Panc1 (cell line): ENCODE results near the gene MRPS27. TPM values are rescaled to one million over a fixed set of nuclear protein-coding genes. Genes with fewer than 3 reads are reported as not detected.

Experiments
- ATAC-seq: fragments of 200-7000 bp; cut with Tn5 transposase; 2 replicates; pipeline ENCODE4 v1.9.1; 2020; ENCODE audit warnings: mild to moderate bottlenecking, moderate library complexity
- BruUV-seq: library from RNA; stranded (reverse); fragments of 400-500 nt; replicated peaks from 2 replicates; lab custom pipeline; 2021; lab: Mats Ljungman, UMichigan
- CTCF ChIA-PET: fragments of 300-600 bp; sonication (Branson Sonifier 250); formaldehyde crosslinking; loops from one replicate; lab custom pipeline; 2022; ENCODE audit warnings: antibody characterized with exemption; lab: Charles Lee
- POLR2A ChIA-PET: fragments of 300-600 bp; sonication (Branson Sonifier 250); formaldehyde crosslinking; loops from one replicate; lab custom pipeline; 2022; ENCODE audit warnings: antibody characterized with exemption; lab: Charles Lee
- DNase-seq: peaks from one replicate; pipeline ENCODE4 v3.0.0-alpha.2; 2010; ENCODE audit warnings: low read depth, low spot score
- H3K27ac ChIP-seq: 2 replicates; pipeline ENCODE4 v1.5.1; 2011; ENCODE audit warnings: mild to moderate bottlenecking, low read length, inconsistent platforms
- H3K27me3 ChIP-seq: fragments of 200-500 bp; sonication (Bioruptor generic); 2 replicates; pipeline ENCODE4 v1.6.0; 2014; ENCODE audit warnings: low read length, inconsistent platforms; ENCODE audit not compliant: control insufficient read depth, insufficient read depth
- H3K36me3 ChIP-seq: fragments of 200-500 bp; sonication (Bioruptor generic); 2 replicates; pipeline ENCODE4 v1.5.1; 2014; ENCODE audit warnings: inconsistent platforms, mild to moderate bottlenecking, low read length, moderate library complexity; ENCODE audit not compliant: control insufficient read depth, insufficient read depth
- H3K4me1 ChIP-seq: 2 replicates; pipeline ENCODE4 v1.5.1; 2011; ENCODE audit warnings: inconsistent platforms, mild to moderate bottlenecking, low read length, moderate library complexity; ENCODE audit not compliant: control insufficient read depth, insufficient read depth
- H3K4me3 ChIP-seq, 2 experiments: 2 replicates each; pipeline ENCODE4 v1.5.1; 2011 to 2012; ENCODE audit warnings: low read depth in 2 of 2, low read length in 2 of 2, mild to moderate bottlenecking in 2 of 2, inconsistent platforms in 1 of 2, moderate library complexity in 1 of 2
- H3K9me3 ChIP-seq: fragments of 200-500 bp; sonication (Bioruptor generic); 2 replicates; pipeline ENCODE4 v1.5.1; 2014; ENCODE audit warnings: low read depth, mild to moderate bottlenecking, inconsistent platforms, low read length, moderate library complexity; ENCODE audit not compliant: control insufficient read depth, insufficient read depth
- CTCF ChIP-seq: fragments of 450-650 bp; IDR thresholded peaks from 2 replicates; pipeline ENCODE4 v1.5.1; 2017; ENCODE audit warnings: mild to moderate bottlenecking
- POLR2AphosphoS5 ChIP-seq: IDR thresholded peaks from 2 replicates; pipeline ENCODE4 v1.6.1; 2012; ENCODE audit warnings: mild to moderate bottlenecking, low read depth, low read length, moderate library complexity
- REST ChIP-seq, 2 experiments: IDR thresholded peaks; 2 replicates each; pipeline ENCODE4 v1.6.1; 2011 to 2012; ENCODE audit warnings: low read depth in 2 of 2, control low read depth in 1 of 2, low read length in 1 of 2, mild to moderate bottlenecking in 1 of 2, moderate library complexity in 1 of 2; ENCODE audit not compliant: insufficient read depth in 1 of 2
- SIN3A ChIP-seq: IDR thresholded peaks from 2 replicates; pipeline ENCODE4 v1.6.1; 2012; ENCODE audit warnings: low read depth, mild to moderate bottlenecking, low read length, moderate library complexity, borderline replicate concordance; ENCODE audit not compliant: insufficient read depth
- TCF7L2 ChIP-seq: IDR thresholded peaks from 2 replicates; pipeline ENCODE4 v1.6.1; 2011; ENCODE audit warnings: mild to moderate bottlenecking, low read depth, low read length, inconsistent platforms
- in situ Hi-C: cut with HindIII; loops from 2 replicates; pipeline ENCODE4 v1.10.0; 2016; ENCODE audit warnings: low sequenced_read_pairs, low pct_unique_long_range_greater_than_20kb
- intact Hi-C: fragments of 100-400 bp; cut with micrococcal nuclease; formaldehyde crosslinking; loops from one replicate; pipeline ENCODE4 v1.10.0; 2022; ENCODE audit not compliant: unreplicated experiment
- total RNA-seq: library from RNA; stranded (reverse); gene quantifications from one replicate; pipeline ENCODE4 v1.2.1, GENCODE V29; 2021; ENCODE audit not compliant: unreplicated experiment

MRPS27 gene
- total RNA-seq, 1 experiment from 2014 or later, result 67.2 TPM

- intact Hi-C loops, result no loop called here
- CTCF ChIA-PET, result no interaction called here
Observed at GRCh38 chr5:72294473-72294872, 25.6 kb downstream of the MRPS27 start.

GRCh38 chr5:72293495-72294055 is 26.5 kb downstream of the MRPS27 start:
- no peak for TF ChIP-seq REST (IDR thresholded peaks at IDR 0.05; ENCODE audit: insufficient read depth in 1 of 2, low read depth in 2 of 2, low read length in 1 of 2)
- TF ChIP-seq TCF7L2, result no peak
- no peak for TF ChIP-seq CTCF
- no peak for TF ChIP-seq SIN3A

More at GRCh38 chr5:72294473-72294872, 25.6 kb downstream of the MRPS27 start:
- Histone ChIP-seq H3K4me3 (no peak overlapping the region), H3K4me1 (no peaks in the 10 kb centered on the region), H3K36me3 (peaks cover 13% of the 10 kb centered on the region), H3K27ac (no peak overlapping the region), H3K27me3 (no peaks in the 10 kb centered on the region), H3K9me3 (no peaks in the 10 kb centered on the region)
- ATAC-seq, result no peak
- DNase-seq, result no peak
- BruUV-seq, result no TSS peak
- POLR2A ChIA-PET, result no interaction called here
- in situ Hi-C loops, result no loop called here
- TF ChIP-seq POLR2AphosphoS5, result no peak
- TF ChIP-seq TCF7L2, result no peak
- TF ChIP-seq SIN3A, result no peak
- no peak for TF ChIP-seq REST (IDR thresholded peaks at IDR 0.05; ENCODE audit: insufficient read depth in 1 of 2, low read depth in 2 of 2, low read length in 1 of 2)
- TF ChIP-seq CTCF, result no peak

More at GRCh38 chr5:72293495-72294055, 26.5 kb downstream of the MRPS27 start:
- Histone ChIP-seq H3K27ac (no peak overlapping the region), H3K4me3 (no peak overlapping the region), H3K27me3 (no peaks in the 10 kb centered on the region), H3K9me3 (no peaks in the 10 kb centered on the region), H3K4me1 (no peaks in the 10 kb centered on the region), H3K36me3 (peaks cover 13% of the 10 kb centered on the region)
- BruUV-seq, result no TSS peak
- ATAC-seq (no peak), DNase-seq (no peak)
- POLR2A ChIA-PET, result interaction anchor here (0.7 kb wide), 1 partner anchor 1383 kb away, joined by 5 read pairs; no protein-coding TSS in a partner anchor
- intact Hi-C loops, result no loop called here
- CTCF ChIA-PET, result no interaction called here
- in situ Hi-C loops, result no loop called here
